ENCODE data around the gene PLEKHA5.
"Not testable (repeated sequence)": the region's sequence is repeated elsewhere in the genome, so short reads cannot be mapped to it uniquely, and the experiment has no call there.

DNA sequence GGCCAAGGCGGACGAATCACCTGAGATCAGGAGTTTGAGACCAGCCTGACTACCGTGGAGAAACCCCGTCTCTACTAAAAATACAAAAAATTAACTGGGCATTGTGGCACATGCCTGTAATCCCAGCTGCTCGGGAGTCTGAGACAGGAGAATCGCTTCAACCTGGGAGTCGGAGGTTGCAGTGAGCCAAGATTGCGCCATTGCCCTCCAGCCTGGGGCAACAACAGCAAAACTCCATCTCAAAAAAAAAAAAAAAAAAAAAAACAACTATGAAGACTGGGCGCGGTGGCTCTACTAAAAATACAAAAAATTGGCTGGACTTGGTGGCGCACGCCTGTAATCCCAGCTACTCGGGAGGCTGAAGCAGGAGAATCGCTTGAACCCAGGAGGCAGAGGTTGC is 176.1 kb downstream of the PLEKHA5 start:
- TF ChIP-seq, protein P1, sequence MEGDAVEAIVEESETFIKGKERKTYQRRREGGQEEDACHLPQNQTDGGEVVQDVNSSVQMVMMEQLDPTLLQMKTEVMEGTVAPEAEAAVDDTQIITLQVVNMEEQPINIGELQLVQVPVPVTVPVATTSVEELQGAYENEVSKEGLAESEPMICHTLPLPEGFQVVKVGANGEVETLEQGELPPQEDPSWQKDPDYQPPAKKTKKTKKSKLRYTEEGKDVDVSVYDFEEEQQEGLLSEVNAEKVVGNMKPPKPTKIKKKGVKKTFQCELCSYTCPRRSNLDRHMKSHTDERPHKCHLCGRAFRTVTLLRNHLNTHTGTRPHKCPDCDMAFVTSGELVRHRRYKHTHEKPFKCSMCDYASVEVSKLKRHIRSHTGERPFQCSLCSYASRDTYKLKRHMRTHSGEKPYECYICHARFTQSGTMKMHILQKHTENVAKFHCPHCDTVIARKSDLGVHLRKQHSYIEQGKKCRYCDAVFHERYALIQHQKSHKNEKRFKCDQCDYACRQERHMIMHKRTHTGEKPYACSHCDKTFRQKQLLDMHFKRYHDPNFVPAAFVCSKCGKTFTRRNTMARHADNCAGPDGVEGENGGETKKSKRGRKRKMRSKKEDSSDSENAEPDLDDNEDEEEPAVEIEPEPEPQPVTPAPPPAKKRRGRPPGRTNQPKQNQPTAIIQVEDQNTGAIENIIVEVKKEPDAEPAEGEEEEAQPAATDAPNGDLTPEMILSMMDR (IDR thresholded peaks at IDR 0.05), result not testable (repeated sequence)
- TF ChIP-seq POLR2A (IDR thresholded peaks at IDR 0.05), result not testable (repeated sequence)

All from lower leg skin (tissue), 3 donors.